Cardiac fibroblast (primary cell): Measurements from ENCODE around the gene CACNA1D.

ENCODE experiments used
- DNase-seq, 2 donors: peaks; one replicate each; pipeline versions ENCODE4 v3.0.0 to v3.0.0-alpha.2; 2010; ENCODE audit warnings: low read depth in 2 of 2
- H3K4me3 ChIP-seq, 2 donors: replicated peaks in 1 of 2; 1 replicate in 1 of 2; 2 replicates in 1 of 2; pipeline ENCODE4 v1.5.1; 2011; ENCODE audit warnings: low read depth in 2 of 2, low read length in 2 of 2, mild to moderate bottlenecking in 2 of 2, moderate library complexity in 1 of 2
- TF ChIP-seq, protein P1 (sequence below): IDR thresholded peaks from one replicate; pipeline ENCODE4 v1.5.1; 2011; ENCODE audit warnings: low read depth, mild to moderate bottlenecking, low read length, inconsistent platforms

The CACNA1D gene

DNA sequence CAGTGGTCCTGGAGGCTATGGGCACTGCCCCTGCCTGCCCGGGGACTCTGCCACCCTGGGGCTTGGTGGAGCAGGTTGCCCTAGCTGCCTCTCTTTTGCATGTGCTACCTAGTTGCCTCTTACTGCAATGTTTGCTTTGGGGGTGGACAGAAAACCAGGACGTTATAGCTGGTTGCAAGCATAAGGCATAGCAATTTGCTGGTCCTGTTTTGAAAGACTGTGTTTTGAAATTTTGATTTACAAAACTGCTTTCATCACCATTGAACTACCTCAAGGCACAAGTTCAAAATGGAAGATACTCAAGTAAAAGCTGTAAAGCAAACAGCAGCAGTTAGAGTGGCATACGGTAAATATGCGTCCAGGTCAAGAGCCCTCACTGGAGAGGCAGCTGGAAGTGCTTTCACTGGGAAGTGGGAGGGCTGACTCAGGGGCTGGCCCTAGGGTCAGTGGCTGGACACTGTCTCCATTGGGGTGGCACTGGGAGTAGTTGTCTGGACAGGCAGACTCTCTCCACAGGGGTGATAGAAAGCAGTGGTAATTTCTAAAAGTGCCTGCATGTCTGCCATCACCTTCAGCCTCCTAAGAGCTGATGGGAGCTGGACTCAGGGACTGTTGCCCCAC is 213.7 kb downstream of the CACNA1D start:
- TF ChIP-seq, protein P1, sequence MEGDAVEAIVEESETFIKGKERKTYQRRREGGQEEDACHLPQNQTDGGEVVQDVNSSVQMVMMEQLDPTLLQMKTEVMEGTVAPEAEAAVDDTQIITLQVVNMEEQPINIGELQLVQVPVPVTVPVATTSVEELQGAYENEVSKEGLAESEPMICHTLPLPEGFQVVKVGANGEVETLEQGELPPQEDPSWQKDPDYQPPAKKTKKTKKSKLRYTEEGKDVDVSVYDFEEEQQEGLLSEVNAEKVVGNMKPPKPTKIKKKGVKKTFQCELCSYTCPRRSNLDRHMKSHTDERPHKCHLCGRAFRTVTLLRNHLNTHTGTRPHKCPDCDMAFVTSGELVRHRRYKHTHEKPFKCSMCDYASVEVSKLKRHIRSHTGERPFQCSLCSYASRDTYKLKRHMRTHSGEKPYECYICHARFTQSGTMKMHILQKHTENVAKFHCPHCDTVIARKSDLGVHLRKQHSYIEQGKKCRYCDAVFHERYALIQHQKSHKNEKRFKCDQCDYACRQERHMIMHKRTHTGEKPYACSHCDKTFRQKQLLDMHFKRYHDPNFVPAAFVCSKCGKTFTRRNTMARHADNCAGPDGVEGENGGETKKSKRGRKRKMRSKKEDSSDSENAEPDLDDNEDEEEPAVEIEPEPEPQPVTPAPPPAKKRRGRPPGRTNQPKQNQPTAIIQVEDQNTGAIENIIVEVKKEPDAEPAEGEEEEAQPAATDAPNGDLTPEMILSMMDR, result no peak
- no peak overlapping the region for H3K4me3 ChIP-seq
- DNase-seq, result no peak

GRCh38 chr3:53709256-53709655 is 214.8 kb downstream of the CACNA1D start:
- H3K4me3 ChIP-seq, result no peak overlapping the region
- DNase-seq, result no peak
- TF ChIP-seq, protein P1, result no peak

DNA sequence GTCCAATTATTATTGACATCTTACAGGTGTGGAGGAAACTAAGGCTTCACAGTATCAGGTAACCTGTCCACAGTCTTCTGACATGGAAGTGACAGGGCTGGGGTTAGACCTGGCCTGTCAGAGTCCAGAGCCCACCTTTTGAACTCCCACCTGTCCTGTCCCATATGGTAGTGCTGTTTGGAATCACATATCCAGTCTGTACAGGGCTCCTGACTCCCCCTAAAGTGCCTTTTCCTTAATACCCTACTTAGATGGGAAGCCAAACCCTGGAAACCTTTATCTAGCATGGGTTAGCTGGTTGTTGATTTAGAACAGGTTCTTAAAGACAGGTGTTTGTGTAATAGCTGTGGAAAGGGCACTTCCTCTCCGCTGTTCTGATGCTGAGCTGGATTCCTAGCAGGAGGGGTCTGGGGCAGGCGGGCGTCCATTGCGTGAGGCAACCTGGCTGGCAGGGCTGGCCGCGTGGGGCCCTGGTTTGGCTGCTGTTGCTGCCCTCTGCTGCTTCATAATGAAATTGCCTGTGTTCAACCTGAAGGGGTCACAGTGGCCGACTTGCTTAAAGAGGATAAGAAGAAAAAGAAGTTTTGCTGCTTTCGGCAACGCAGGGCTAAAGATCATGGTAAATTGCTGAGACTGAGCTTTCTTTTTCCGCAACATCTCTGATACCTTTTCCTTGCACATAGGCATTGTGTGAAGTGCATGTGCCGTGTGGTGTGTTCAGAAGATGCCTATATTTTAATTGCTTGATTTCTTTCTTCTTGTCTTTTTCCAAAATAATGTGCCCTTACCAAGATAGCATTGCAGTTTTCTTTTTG is 215.7 kb downstream of the CACNA1D start:
- DNase-seq, result peak; percentile 70 to 76
- no peak overlapping the region for H3K4me3 ChIP-seq
- TF ChIP-seq, protein P1, result peak; percentile 81

DNA sequence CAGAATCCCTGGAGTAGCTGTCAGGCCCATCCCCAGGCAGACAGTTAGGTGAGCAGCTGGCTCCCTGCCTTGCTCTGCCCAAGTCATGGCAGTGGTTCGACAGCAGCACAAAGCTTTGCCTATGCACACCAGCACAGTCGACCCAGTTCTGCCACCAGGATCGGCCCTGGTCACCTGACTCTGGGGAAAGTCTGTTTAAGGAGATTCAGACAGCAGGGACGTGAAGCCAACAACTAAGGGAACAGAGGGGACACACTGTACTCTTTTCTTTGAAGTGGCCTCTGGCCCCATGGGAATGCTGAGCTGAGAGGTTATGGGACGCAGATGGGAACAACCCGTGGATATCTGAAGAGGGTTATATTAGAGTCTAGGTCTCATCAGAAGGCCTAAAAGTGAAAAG is 217.0 kb downstream of the CACNA1D start:
- H3K4me3 ChIP-seq, result no peak overlapping the region
- no peak for DNase-seq
- TF ChIP-seq, protein P1, result no peak

DNA sequence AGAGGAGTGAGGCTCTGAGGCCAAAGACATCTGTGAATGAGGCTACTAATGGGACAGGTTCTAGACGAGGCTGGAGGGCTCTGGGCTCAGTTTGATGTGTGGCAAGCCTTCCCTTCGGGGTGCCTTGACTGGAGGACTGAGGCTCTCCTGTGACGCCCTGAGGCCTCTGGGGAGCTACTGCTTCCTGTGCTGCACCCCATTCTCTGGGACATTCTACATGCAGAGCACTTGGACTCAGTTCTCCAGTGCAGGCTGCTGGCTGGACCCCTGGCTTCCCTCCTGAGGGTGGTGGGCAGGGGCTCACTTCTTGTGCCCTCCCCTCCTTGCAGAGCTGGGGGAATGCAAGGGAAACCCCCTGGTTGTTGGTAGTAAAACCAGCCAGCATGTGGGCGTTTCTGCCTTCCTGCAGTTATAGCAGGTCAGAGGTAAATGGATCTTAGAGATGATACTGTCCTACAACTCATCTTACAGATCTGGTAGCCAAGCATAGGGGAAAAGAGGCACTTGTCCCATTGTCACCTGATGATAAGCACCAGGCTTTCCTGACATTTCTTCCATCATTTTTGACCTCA is 218.5 kb downstream of the CACNA1D start:
- TF ChIP-seq, protein P1, result no peak
- DNase-seq, result no peak
- no peak overlapping the region for H3K4me3 ChIP-seq

DNA sequence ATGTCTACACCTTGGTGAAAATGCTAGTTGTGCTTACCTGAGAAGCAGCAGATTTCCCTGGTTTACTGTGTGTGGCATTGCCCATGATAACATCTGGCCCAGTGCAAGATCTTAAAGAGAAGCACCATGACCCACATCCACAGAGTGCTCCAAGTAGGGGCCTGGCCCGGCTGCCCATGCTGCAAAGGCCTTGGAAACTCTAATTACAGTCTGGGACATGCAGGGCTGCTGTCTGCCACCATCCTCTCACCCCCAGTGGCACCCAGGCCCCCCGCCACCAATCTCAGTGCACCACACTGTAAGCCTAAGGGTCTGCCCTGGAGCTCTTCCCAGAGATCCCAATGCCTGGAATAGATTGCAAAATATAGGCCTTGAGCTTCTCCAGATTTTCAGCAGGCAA is 219.2 kb downstream of the CACNA1D start:
- no peak overlapping the region for H3K4me3 ChIP-seq
- TF ChIP-seq, protein P1, result no peak
- DNase-seq, result no peak
